BJ (cell line): ENCODE measurements around the gene PITX2. TPM values are rescaled to one million over a fixed set of nuclear protein-coding genes. Genes with fewer than 3 reads are reported as not detected.

Experiments used
- CTCF ChIA-PET: fragments of 350-600 bp; formaldehyde crosslinking; extraction: SDS; loops from one replicate; lab custom pipeline; 2021; ENCODE audit warnings: antibody characterized with exemption, inconsistent platforms; lab: Yijun Ruan, JAX
- POLR2A ChIA-PET: fragments of 300-600 bp; sonication (Branson Sonifier 250); formaldehyde crosslinking; extraction: SDS; loops from one replicate; lab custom pipeline; 2021; ENCODE audit warnings: antibody characterized with exemption; lab: Charles Lee
- DNase-seq: peaks from one replicate; pipeline ENCODE4 v3.0.0-alpha.2; 2011; ENCODE audit warnings: low read depth
- H3K27me3 ChIP-seq: 2 replicates; pipeline ENCODE4 v1.6.0; 2011; ENCODE audit warnings: low read length; ENCODE audit not compliant: control insufficient read depth, insufficient read depth
- H3K36me3 ChIP-seq: 2 replicates; pipeline ENCODE4 v1.5.1; 2011; ENCODE audit warnings: low read length; ENCODE audit not compliant: control insufficient read depth, insufficient read depth
- H3K4me3 ChIP-seq: 2 replicates; pipeline ENCODE4 v1.5.1; 2011; ENCODE audit warnings: low read depth, mild to moderate bottlenecking, control low read depth, low read length
- CTCF ChIP-seq: IDR thresholded peaks from 2 replicates; pipeline ENCODE4 v1.5.1; 2011; ENCODE audit warnings: low read depth, mild to moderate bottlenecking, control low read depth, inconsistent platforms, low read length, moderate library complexity; ENCODE audit not compliant: insufficient read depth
- polyA plus RNA-seq: library from polyadenylated mRNA; depleted of rRNA; stranded (reverse); fragments of >200 nt; gene quantifications from 2 replicates; pipeline ENCODE4 v1.2.3, GENCODE V29; 2011

PITX2 gene
- polyA plus RNA-seq, 1 experiment: 1.1 TPM

- TF ChIP-seq CTCF: no peak
- H3K36me3 ChIP-seq: no peaks in the 10 kb centered on the region
- peaks cover 53% of the 10 kb centered on the region for H3K27me3 ChIP-seq
- POLR2A ChIA-PET: no interaction called here
- CTCF ChIA-PET: no interaction called here
- no peak for DNase-seq
- no peak overlapping the region for H3K4me3 ChIP-seq
These were observed 9.1 kb downstream of the PITX2 start for GRCh38 chr4:110613745-110614144.

GRCh38 chr4:110612631-110613269 is 10.1 kb downstream of the PITX2 start:
- TF ChIP-seq CTCF: no peak
- CTCF ChIA-PET: interaction anchor here (1.1 kb wide), 1 partner anchor 26 kb away, joined by 3 read pairs; no protein-coding TSS in a partner anchor
- POLR2A ChIA-PET: no interaction called here
- DNase-seq: no peak
- Histone ChIP-seq H3K27me3 (peaks cover 47% of the 10 kb centered on the region), H3K36me3 (no peaks in the 10 kb centered on the region), H3K4me3 (no peak overlapping the region)

GRCh38 chr4:110611968-110612447 is 10.9 kb downstream of the PITX2 start:
- H3K27me3 ChIP-seq: peaks cover 47% of the 10 kb centered on the region

GRCh38 chr4:110610940-110611831 is 11.7 kb downstream of the PITX2 start:
- DNase-seq: no peak
- ChIA-PET POLR2A (no interaction called here), CTCF (interaction anchor here (0.6 to 1.1 kb wide), 3 partner anchors 25 to 1556 kb away, joined by 3 read pairs; no protein-coding TSS in a partner anchor)
- H3K27me3 ChIP-seq: peaks cover 43% of the 10 kb centered on the region
- no peak overlapping the region for H3K4me3 ChIP-seq
- no peak for TF ChIP-seq CTCF
- H3K36me3 ChIP-seq: no peaks in the 10 kb centered on the region

More at GRCh38 chr4:110611968-110612447, 10.9 kb downstream of the PITX2 start:
- H3K36me3 ChIP-seq: no peaks in the 10 kb centered on the region
- POLR2A ChIA-PET: no interaction called here
- no peak for DNase-seq
- no peak overlapping the region for H3K4me3 ChIP-seq
- TF ChIP-seq CTCF: no peak
- CTCF ChIA-PET: interaction anchor here (1.1 kb wide), 1 partner anchor 26 kb away, joined by 3 read pairs; no protein-coding TSS in a partner anchor

- Histone ChIP-seq H3K36me3 (no peaks in the 10 kb centered on the region), H3K27me3 (peaks cover 39% of the 10 kb centered on the region), H3K4me3 (no peak overlapping the region)
- ChIA-PET POLR2A (no interaction called here), CTCF (no interaction called here)
- TF ChIP-seq CTCF: no peak
- no peak for DNase-seq
These were observed 12.3 kb downstream of the PITX2 start for GRCh38 chr4:110610620-110610939.
